ENCODE data around the gene FLVCR2.

Gene FLVCR2, protein sequence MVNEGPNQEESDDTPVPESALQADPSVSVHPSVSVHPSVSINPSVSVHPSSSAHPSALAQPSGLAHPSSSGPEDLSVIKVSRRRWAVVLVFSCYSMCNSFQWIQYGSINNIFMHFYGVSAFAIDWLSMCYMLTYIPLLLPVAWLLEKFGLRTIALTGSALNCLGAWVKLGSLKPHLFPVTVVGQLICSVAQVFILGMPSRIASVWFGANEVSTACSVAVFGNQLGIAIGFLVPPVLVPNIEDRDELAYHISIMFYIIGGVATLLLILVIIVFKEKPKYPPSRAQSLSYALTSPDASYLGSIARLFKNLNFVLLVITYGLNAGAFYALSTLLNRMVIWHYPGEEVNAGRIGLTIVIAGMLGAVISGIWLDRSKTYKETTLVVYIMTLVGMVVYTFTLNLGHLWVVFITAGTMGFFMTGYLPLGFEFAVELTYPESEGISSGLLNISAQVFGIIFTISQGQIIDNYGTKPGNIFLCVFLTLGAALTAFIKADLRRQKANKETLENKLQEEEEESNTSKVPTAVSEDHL

DNA sequence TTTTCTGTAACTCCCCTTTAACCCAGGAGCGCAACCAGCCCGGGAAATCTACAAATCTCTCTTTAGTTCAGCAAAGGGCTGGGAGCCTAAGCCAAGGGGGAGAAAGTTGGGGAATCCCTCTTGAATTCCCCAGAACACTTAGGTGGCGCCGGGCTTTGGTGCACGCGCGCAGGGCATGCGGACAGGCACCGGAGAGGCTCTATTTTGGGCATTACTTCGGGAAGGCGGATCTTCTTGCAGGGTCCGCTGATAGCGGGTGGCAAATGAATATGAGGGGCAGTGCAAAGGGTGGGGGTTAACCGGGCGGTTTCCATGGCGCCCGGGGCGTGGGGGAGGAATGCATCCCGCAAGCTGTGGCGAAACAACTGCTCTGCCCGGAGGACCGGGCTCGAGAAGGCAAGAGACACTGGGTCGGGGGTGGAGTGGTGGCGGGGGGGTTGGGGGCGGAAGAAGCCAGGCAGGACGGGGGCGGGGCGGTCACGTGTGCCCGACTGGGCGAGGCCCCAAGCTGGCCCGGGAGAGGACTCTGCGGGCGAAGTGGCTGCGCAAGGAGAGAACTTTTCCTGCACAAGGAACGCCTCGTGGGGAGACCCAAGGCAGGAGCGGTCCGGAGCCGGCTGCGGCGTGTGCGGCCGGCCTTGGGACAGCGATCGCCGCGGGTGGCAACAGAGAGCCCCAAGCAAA, at the start of gene FLVCR2:
TSS of gene FLVCR2 (plus strand) at position 519 of the 684 bp plus-strand sequence. CDS start 353 bp downstream, outside the sequence.
- H3K4me1 ChIP-seq (ENCODE audit: control insufficient read depth, insufficient read depth, low read length): peaks cover 9% of the 10 kb centered on the region
- peaks cover 10% of the 10 kb centered on the region for H3K27me3 ChIP-seq (ENCODE audit: control insufficient read depth, insufficient read depth, low read length)
- no peaks in the 10 kb centered on the region for H3K9me3 ChIP-seq (ENCODE audit: control insufficient read depth, insufficient read depth, low read length)
- H3K36me3 ChIP-seq (ENCODE audit: control insufficient read depth, insufficient read depth, low read length): no peaks in the 10 kb centered on the region
- peak within 1 kb of the TSS; percentile 14 for H3K9ac ChIP-seq (ENCODE audit: low read depth, low read length)
- peak within 1 kb of the TSS; percentile 73 for H3K4me3 ChIP-seq (ENCODE audit: low read depth, low read length)

- Histone ChIP-seq H3K4me1 (ENCODE audit: control insufficient read depth, insufficient read depth, low read length) (no peaks in the 10 kb centered on the region), H3K9ac (ENCODE audit: low read depth, low read length) (no peak overlapping the region), H3K9me3 (ENCODE audit: control insufficient read depth, insufficient read depth, low read length) (no peaks in the 10 kb centered on the region), H3K4me3 (ENCODE audit: low read depth, low read length) (no peak overlapping the region), H3K27me3 (ENCODE audit: control insufficient read depth, insufficient read depth, low read length) (no peaks in the 10 kb centered on the region), H3K36me3 (ENCODE audit: control insufficient read depth, insufficient read depth, low read length) (no peaks in the 10 kb centered on the region)
These were observed 47.2 kb upstream of the FLVCR2 start for GRCh38 chr14:75531256-75531655.

GRCh38 chr14:75531660-75532317, 46.6 kb upstream of the FLVCR2 start:
- no peak overlapping the region for H3K9ac ChIP-seq (ENCODE audit: low read depth, low read length)
- no peaks in the 10 kb centered on the region for H3K27me3 ChIP-seq (ENCODE audit: control insufficient read depth, insufficient read depth, low read length)
- H3K36me3 ChIP-seq (ENCODE audit: control insufficient read depth, insufficient read depth, low read length): no peaks in the 10 kb centered on the region
- H3K4me3 ChIP-seq (ENCODE audit: low read depth, low read length): no peak overlapping the region
- no peaks in the 10 kb centered on the region for H3K9me3 ChIP-seq (ENCODE audit: control insufficient read depth, insufficient read depth, low read length)
- H3K4me1 ChIP-seq (ENCODE audit: control insufficient read depth, insufficient read depth, low read length): no peaks in the 10 kb centered on the region

DNA sequence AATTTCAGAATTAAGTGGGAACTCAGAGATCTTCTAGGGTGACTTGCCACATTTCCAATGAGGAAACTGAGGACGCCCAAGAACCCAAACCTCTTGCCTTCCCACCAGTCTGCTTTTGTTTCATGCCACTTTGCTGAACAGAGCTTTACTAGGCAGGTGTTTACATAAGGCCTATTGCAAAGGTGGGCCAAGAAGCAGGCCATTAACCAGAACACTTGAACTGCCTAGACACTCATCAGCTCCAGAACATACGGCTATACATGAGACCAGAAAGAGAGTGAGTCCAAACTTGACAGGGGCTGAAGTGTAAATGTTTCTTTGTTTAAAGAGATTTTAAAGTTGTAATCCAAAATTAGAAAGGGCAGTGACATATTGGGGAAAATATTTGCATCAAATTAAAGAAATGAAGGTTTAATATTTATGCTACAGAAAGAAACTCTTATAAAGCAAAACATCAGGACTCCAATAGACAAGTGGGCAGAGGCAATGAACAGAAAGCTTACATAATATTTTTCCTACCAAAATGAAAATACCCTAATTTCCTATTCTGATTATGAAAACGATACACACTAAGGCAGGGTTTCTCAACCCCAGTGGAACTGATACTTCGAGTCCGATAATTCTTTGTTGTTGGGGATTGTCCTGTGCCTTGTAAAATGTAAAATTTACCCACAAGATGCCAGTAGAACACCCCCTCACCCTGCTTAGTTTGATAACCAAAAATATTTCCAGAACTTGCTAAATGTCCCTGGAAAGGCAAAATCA, 44.4 kb upstream of the FLVCR2 start:
- Histone ChIP-seq H3K36me3 (ENCODE audit: control insufficient read depth, insufficient read depth, low read length) (no peaks in the 10 kb centered on the region), H3K9me3 (ENCODE audit: control insufficient read depth, insufficient read depth, low read length) (no peaks in the 10 kb centered on the region), H3K27me3 (ENCODE audit: control insufficient read depth, insufficient read depth, low read length) (no peaks in the 10 kb centered on the region), H3K4me3 (ENCODE audit: low read depth, low read length) (no peak overlapping the region), H3K9ac (ENCODE audit: low read depth, low read length) (no peak overlapping the region), H3K4me1 (ENCODE audit: control insufficient read depth, insufficient read depth, low read length) (no peaks in the 10 kb centered on the region)

DNA sequence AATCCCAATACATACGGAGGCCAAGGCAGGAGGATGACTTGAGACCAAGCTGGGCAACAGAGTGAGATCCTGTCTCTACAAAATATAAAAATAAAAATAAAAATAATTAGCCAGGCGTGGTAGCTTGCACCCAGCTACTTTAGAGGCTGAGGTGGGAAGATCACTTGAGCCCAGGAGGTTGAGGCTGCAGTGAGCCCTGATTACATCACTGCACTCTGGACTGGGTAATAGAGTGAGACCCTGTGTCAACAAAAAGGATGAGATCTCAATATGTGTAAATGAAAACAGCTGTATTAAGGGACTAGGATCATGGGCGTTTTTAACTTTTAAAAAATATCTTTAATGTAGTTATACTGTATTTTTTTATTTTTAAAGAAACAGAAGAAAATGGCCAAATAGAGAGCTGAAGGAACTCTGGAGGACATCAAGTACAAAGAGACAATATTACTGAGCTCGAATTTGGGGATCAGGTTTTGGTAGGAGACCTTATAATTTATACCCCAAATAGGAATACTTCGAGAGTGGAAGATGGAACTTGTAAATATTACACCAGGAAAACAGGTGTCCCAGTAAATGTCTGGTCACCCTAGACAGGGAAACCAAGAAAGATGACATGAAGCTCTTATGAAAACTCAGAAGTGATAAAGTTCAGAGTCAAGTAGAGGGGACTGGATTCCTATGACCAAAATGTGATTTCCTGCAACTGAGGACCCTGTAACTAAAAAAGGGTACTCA, 43.1 kb upstream of the FLVCR2 start:
- H3K36me3 ChIP-seq (ENCODE audit: control insufficient read depth, insufficient read depth, low read length): no peaks in the 10 kb centered on the region
- no peak overlapping the region for H3K4me3 ChIP-seq (ENCODE audit: low read depth, low read length)
- no peak overlapping the region for H3K9ac ChIP-seq (ENCODE audit: low read depth, low read length)
- H3K4me1 ChIP-seq (ENCODE audit: control insufficient read depth, insufficient read depth, low read length): peaks cover 3% of the 10 kb centered on the region
- no peaks in the 10 kb centered on the region for H3K27me3 ChIP-seq (ENCODE audit: control insufficient read depth, insufficient read depth, low read length)
- H3K9me3 ChIP-seq (ENCODE audit: control insufficient read depth, insufficient read depth, low read length): no peaks in the 10 kb centered on the region

DNA sequence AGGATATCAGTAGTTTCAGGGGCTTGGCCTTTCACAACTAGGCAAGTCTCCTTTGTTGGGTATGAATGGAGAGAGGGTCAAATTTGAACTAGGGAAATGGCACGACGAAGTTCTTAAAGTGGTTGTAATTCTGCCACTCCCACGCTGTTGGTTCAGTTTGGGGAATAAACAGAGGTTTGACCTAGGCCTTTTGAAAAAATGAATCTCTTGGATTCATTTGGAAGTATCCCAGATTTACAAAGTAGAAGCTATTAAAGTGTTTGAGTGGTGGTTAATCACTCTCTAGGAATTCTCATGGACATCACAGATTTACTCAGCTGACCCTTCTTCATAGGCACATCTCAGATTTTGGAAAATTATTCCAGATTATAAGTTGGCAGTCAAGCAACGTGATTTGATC, 41.3 kb upstream of the FLVCR2 start:
- no peaks in the 10 kb centered on the region for H3K9me3 ChIP-seq (ENCODE audit: control insufficient read depth, insufficient read depth, low read length)
- H3K4me1 ChIP-seq (ENCODE audit: control insufficient read depth, insufficient read depth, low read length): peaks cover 3% of the 10 kb centered on the region
- no peaks in the 10 kb centered on the region for H3K36me3 ChIP-seq (ENCODE audit: control insufficient read depth, insufficient read depth, low read length)
- no peaks in the 10 kb centered on the region for H3K27me3 ChIP-seq (ENCODE audit: control insufficient read depth, insufficient read depth, low read length)
- H3K9ac ChIP-seq (ENCODE audit: low read depth, low read length): no peak overlapping the region
- H3K4me3 ChIP-seq (ENCODE audit: low read depth, low read length): no peak overlapping the region

DNA sequence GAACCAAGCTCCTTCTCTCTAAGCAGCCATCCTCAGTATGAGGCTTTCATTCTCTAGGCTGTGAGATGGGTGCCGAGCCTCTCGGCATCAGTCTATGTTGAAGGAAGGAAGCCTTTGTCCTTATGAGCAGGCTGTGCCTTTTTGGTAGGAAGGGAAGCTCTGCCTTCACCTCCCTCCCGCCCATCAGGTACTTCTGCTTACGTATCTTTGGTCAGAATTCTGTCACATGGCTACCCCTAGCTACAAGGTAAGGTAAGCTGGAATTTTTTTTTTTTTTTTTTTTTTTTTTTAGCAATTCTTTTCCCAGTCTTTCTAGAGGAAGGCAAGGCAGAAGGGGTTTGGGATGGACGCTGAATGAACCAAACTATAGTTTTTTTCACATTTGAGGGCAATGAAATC, 39.3 kb upstream of the FLVCR2 start:
- no peaks in the 10 kb centered on the region for H3K27me3 ChIP-seq (ENCODE audit: control insufficient read depth, insufficient read depth, low read length)
- no peak overlapping the region for H3K9ac ChIP-seq (ENCODE audit: low read depth, low read length)
- no peaks in the 10 kb centered on the region for H3K36me3 ChIP-seq (ENCODE audit: control insufficient read depth, insufficient read depth, low read length)
- peaks cover 3% of the 10 kb centered on the region for H3K4me1 ChIP-seq (ENCODE audit: control insufficient read depth, insufficient read depth, low read length)
- H3K9me3 ChIP-seq (ENCODE audit: control insufficient read depth, insufficient read depth, low read length): no peaks in the 10 kb centered on the region
- no peak overlapping the region for H3K4me3 ChIP-seq (ENCODE audit: low read depth, low read length)

GRCh38 chr14:75539561-75540478, 38.6 kb upstream of the FLVCR2 start:
- no peaks in the 10 kb centered on the region for H3K27me3 ChIP-seq (ENCODE audit: control insufficient read depth, insufficient read depth, low read length)

GRCh38 chr14:75540479-75540851, 38.0 kb upstream of the FLVCR2 start:
- no peak overlapping the region for H3K9ac ChIP-seq (ENCODE audit: low read depth, low read length)
- no peaks in the 10 kb centered on the region for H3K27me3 ChIP-seq (ENCODE audit: control insufficient read depth, insufficient read depth, low read length)
- H3K4me1 ChIP-seq (ENCODE audit: control insufficient read depth, insufficient read depth, low read length): peaks cover 3% of the 10 kb centered on the region
- no peaks in the 10 kb centered on the region for H3K9me3 ChIP-seq (ENCODE audit: control insufficient read depth, insufficient read depth, low read length)
- no peaks in the 10 kb centered on the region for H3K36me3 ChIP-seq (ENCODE audit: control insufficient read depth, insufficient read depth, low read length)
- no peak overlapping the region for H3K4me3 ChIP-seq (ENCODE audit: low read depth, low read length)

More at GRCh38 chr14:75539561-75540478, 38.6 kb upstream of the FLVCR2 start:
- Histone ChIP-seq H3K9ac (ENCODE audit: low read depth, low read length) (no peak overlapping the region), H3K36me3 (ENCODE audit: control insufficient read depth, insufficient read depth, low read length) (no peaks in the 10 kb centered on the region), H3K4me1 (ENCODE audit: control insufficient read depth, insufficient read depth, low read length) (peaks cover 3% of the 10 kb centered on the region), H3K9me3 (ENCODE audit: control insufficient read depth, insufficient read depth, low read length) (no peaks in the 10 kb centered on the region), H3K4me3 (ENCODE audit: low read depth, low read length) (no peak overlapping the region)

GRCh38 chr14:75542588-75543091, 35.8 kb upstream of the FLVCR2 start:
- no peak overlapping the region for H3K9ac ChIP-seq (ENCODE audit: low read depth, low read length)
- no peaks in the 10 kb centered on the region for H3K36me3 ChIP-seq (ENCODE audit: control insufficient read depth, insufficient read depth, low read length)

More at GRCh38 chr14:75542588-75543091, 35.8 kb upstream of the FLVCR2 start:
- no peaks in the 10 kb centered on the region for H3K9me3 ChIP-seq (ENCODE audit: control insufficient read depth, insufficient read depth, low read length)
- peaks cover 3% of the 10 kb centered on the region for H3K4me1 ChIP-seq (ENCODE audit: control insufficient read depth, insufficient read depth, low read length)
- H3K4me3 ChIP-seq (ENCODE audit: low read depth, low read length): no peak overlapping the region
- H3K27me3 ChIP-seq (ENCODE audit: control insufficient read depth, insufficient read depth, low read length): no peaks in the 10 kb centered on the region
